ENCODE data around the gene SNX30.

GRCh38 chr9:112734892-112735291 is 15.7 kb upstream of the SNX30 start:
- TF ChIP-seq FOXK2 (IDR thresholded peaks at IDR 0.05): no peak
- TF ChIP-seq FOXA1 (IDR thresholded peaks at IDR 0.05): no peak
- no peak for TF ChIP-seq L3MBTL2 (conservative IDR thresholded peaks at IDR 0.05)
- no peak for TF ChIP-seq SUZ12 (IDR thresholded peaks at IDR 0.05)
- TF ChIP-seq TARDBP (IDR thresholded peaks at IDR 0.05): no peak
- no peak for TF ChIP-seq ARNT (IDR thresholded peaks at IDR 0.05)
- no peak for TF ChIP-seq SP1 (IDR thresholded peaks at IDR 0.05)

Data from HEK293T (cell line).